NCI-H446 treated with DMSO at 0.1 percent for 48 hours (cell line): ENCODE measurements around the gene PPP1R3E.

Experiments
- DNase-seq: peaks from one replicate; lab custom pipeline; 2025; lab: John Stamatoyannopoulos, UW

The PPP1R3E gene

GRCh38 chr14:23248601-23249000 lies 54.1 kb downstream of the PPP1R3E start:
- DNase-seq, result no peak
